SK-MEL-5 (cell line): ENCODE data around the gene ABL1. TPM values are rescaled to one million over a fixed set of nuclear protein-coding genes. Genes with fewer than 3 reads are reported as not detected.
A peak's percentile ranks its signal among the peaks of the same experiment; 100 is the strongest.
"Not testable (repeated sequence)": the region's sequence is repeated elsewhere in the genome, so short reads cannot be mapped to it uniquely, and the experiment has no call there.

Experiments
- DNase-seq: peaks from one replicate; pipeline ENCODE4 v3.0.0-alpha.2; 2016; ENCODE audit warnings: low read depth, low spot score
- in situ Hi-C: cut with HindIII; loops from 2 replicates; pipeline ENCODE4 v1.10.0; 2016; ENCODE audit warnings: low sequenced_read_pairs, high pct_unique_total_duplicates, low pct_unique_long_range_greater_than_20kb
- polyA plus RNA-seq, 2 experiments: library from polyadenylated mRNA; depleted of rRNA; stranded (reverse); fragments of >200 nt; gene quantifications; 2 replicates each; pipeline ENCODE4 v1.2.3, GENCODE V29; 2015
- total RNA-seq: library from RNA; depleted of rRNA; stranded (reverse); fragments of >200 nt; shearing (Covaris generic); gene quantifications from 2 replicates; pipeline ENCODE4 v1.2.3, GENCODE V29; 2014; rRNA removed

The ABL1 gene
- 20.3 and 28.8 TPM in 2 replicates for total RNA-seq
- polyA plus RNA-seq (2015; cell fraction: cytosol; rRNA removed), result 59.6 and 79.7 TPM in 2 replicates
- 21.8 and 28.6 TPM in 2 replicates for polyA plus RNA-seq (2015; cell fraction: nucleus; rRNA removed)

GRCh38 chr9:130834371-130835336, at the start of gene ABL1:
Gene ABL1, plus strand, starts transcription at chr9:130835254. Its CDS starts 193 bp downstream, at chr9:130835447.
- DNase-seq, result peak; percentile 59
- in situ Hi-C loops, result no loop called here

GRCh38 chr9:130785940-130786508, 49.0 kb upstream of the ABL1 start:
- in situ Hi-C loops, result no loop called here

GRCh38 chr9:130786526-130786925, 48.5 kb upstream of the ABL1 start:
- DNase-seq, result no peak
- in situ Hi-C loops, result no loop called here

More at GRCh38 chr9:130785940-130786508, 49.0 kb upstream of the ABL1 start:
- DNase-seq, result no peak

GRCh38 chr9:130789747-130790672, 45.0 kb upstream of the ABL1 start:
- in situ Hi-C loops, result no loop called here
- no peak for DNase-seq

- no peak for DNase-seq
- in situ Hi-C loops, result no loop called here
Observed at GRCh38 chr9:130791303-130791894, 43.7 kb upstream of the ABL1 start.

- DNase-seq, result no peak
- in situ Hi-C loops, result no loop called here
Observed at GRCh38 chr9:130793589-130793988, 41.5 kb upstream of the ABL1 start.

- DNase-seq, in situ Hi-C loops: not testable (repeated sequence)
Observed at GRCh38 chr9:130794021-130794420, 41.0 kb upstream of the ABL1 start.

GRCh38 chr9:130794423-130794822, 40.6 kb upstream of the ABL1 start:
- in situ Hi-C loops, DNase-seq: not testable (repeated sequence)

- no peak for DNase-seq
- in situ Hi-C loops, result no loop called here
Observed at GRCh38 chr9:130794923-130795495, 40.0 kb upstream of the ABL1 start.

- in situ Hi-C loops, DNase-seq: not testable (repeated sequence)
Observed at GRCh38 chr9:130803116-130803515, 31.9 kb upstream of the ABL1 start.

- in situ Hi-C loops, result no loop called here
- DNase-seq, result no peak
Observed at GRCh38 chr9:130805510-130806326, 29.3 kb upstream of the ABL1 start.

GRCh38 chr9:130806327-130806716, 28.7 kb upstream of the ABL1 start:
- in situ Hi-C loops, result no loop called here
- no peak for DNase-seq

- no peak for DNase-seq
- in situ Hi-C loops, result no loop called here
Observed at GRCh38 chr9:130810609-130811136, 24.4 kb upstream of the ABL1 start.

- in situ Hi-C loops, result no loop called here
- no peak for DNase-seq
Observed at GRCh38 chr9:130815242-130815808, 19.7 kb upstream of the ABL1 start.

GRCh38 chr9:130817914-130818313, 17.1 kb upstream of the ABL1 start:
- in situ Hi-C loops, result no loop called here
- no peak for DNase-seq
